ENCODE results near the gene BICDL2. TPM values are rescaled to one million over a fixed set of nuclear protein-coding genes. Genes with fewer than 3 reads are reported as not detected.

The BICDL2 gene
- total and polyA plus RNA-seq, 2 of the 8 experiments (the other 6 are each of a cell fraction or from before 2014, with no cell fraction given) = 7.3 to 15.9 TPM

DNA sequence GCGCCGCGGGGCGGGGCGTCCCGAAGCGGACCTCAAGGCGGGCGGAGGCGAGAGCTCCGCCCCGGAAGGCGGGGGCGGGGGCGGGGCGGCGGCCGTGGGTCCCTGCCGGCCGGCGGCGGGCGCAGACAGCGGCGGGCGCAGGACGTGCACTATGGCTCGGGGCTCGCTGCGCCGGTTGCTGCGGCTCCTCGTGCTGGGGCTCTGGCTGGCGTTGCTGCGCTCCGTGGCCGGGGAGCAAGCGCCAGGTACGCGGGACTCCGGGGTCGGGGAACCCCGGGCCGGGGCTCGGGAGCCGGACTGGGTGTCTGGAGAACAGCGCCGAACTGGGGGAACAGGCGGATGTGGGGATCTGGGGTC is 16.5 kb downstream of the BICDL2 start, which contains the start of gene TNFRSF12A (continued):
- TF ChIP-seq, protein P1, sequence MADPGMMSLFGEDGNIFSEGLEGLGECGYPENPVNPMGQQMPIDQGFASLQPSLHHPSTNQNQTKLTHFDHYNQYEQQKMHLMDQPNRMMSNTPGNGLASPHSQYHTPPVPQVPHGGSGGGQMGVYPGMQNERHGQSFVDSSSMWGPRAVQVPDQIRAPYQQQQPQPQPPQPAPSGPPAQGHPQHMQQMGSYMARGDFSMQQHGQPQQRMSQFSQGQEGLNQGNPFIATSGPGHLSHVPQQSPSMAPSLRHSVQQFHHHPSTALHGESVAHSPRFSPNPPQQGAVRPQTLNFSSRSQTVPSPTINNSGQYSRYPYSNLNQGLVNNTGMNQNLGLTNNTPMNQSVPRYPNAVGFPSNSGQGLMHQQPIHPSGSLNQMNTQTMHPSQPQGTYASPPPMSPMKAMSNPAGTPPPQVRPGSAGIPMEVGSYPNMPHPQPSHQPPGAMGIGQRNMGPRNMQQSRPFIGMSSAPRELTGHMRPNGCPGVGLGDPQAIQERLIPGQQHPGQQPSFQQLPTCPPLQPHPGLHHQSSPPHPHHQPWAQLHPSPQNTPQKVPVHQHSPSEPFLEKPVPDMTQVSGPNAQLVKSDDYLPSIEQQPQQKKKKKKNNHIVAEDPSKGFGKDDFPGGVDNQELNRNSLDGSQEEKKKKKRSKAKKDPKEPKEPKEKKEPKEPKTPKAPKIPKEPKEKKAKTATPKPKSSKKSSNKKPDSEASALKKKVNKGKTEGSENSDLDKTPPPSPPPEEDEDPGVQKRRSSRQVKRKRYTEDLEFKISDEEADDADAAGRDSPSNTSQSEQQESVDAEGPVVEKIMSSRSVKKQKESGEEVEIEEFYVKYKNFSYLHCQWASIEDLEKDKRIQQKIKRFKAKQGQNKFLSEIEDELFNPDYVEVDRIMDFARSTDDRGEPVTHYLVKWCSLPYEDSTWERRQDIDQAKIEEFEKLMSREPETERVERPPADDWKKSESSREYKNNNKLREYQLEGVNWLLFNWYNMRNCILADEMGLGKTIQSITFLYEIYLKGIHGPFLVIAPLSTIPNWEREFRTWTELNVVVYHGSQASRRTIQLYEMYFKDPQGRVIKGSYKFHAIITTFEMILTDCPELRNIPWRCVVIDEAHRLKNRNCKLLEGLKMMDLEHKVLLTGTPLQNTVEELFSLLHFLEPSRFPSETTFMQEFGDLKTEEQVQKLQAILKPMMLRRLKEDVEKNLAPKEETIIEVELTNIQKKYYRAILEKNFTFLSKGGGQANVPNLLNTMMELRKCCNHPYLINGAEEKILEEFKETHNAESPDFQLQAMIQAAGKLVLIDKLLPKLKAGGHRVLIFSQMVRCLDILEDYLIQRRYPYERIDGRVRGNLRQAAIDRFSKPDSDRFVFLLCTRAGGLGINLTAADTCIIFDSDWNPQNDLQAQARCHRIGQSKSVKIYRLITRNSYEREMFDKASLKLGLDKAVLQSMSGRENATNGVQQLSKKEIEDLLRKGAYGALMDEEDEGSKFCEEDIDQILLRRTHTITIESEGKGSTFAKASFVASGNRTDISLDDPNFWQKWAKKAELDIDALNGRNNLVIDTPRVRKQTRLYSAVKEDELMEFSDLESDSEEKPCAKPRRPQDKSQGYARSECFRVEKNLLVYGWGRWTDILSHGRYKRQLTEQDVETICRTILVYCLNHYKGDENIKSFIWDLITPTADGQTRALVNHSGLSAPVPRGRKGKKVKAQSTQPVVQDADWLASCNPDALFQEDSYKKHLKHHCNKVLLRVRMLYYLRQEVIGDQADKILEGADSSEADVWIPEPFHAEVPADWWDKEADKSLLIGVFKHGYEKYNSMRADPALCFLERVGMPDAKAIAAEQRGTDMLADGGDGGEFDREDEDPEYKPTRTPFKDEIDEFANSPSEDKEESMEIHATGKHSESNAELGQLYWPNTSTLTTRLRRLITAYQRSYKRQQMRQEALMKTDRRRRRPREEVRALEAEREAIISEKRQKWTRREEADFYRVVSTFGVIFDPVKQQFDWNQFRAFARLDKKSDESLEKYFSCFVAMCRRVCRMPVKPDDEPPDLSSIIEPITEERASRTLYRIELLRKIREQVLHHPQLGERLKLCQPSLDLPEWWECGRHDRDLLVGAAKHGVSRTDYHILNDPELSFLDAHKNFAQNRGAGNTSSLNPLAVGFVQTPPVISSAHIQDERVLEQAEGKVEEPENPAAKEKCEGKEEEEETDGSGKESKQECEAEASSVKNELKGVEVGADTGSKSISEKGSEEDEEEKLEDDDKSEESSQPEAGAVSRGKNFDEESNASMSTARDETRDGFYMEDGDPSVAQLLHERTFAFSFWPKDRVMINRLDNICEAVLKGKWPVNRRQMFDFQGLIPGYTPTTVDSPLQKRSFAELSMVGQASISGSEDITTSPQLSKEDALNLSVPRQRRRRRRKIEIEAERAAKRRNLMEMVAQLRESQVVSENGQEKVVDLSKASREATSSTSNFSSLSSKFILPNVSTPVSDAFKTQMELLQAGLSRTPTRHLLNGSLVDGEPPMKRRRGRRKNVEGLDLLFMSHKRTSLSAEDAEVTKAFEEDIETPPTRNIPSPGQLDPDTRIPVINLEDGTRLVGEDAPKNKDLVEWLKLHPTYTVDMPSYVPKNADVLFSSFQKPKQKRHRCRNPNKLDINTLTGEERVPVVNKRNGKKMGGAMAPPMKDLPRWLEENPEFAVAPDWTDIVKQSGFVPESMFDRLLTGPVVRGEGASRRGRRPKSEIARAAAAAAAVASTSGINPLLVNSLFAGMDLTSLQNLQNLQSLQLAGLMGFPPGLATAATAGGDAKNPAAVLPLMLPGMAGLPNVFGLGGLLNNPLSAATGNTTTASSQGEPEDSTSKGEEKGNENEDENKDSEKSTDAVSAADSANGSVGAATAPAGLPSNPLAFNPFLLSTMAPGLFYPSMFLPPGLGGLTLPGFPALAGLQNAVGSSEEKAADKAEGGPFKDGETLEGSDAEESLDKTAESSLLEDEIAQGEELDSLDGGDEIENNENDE (IDR thresholded peaks at IDR 0.05; ENCODE audit: insufficient replicate concordance, low read length) = no peak
- TF ChIP-seq JUND (IDR thresholded peaks at IDR 0.05; ENCODE audit: low read length) (no peak), ZNF274 (IDR thresholded peaks at IDR 0.05; ENCODE audit: borderline replicate concordance, extremely low read depth, low read length) (no peak), EP300 (IDR thresholded peaks at IDR 0.05; ENCODE audit: borderline replicate concordance in 1 of 2, low read depth in 2 of 2, low read length in 2 of 2) (no peak), CEBPB (IDR thresholded peaks at IDR 0.05; ENCODE audit: low read depth, low read length) (no peak), TAF7 (optimal IDR thresholded peaks at IDR 0.05; ENCODE audit: borderline replicate concordance, low read depth, low read length) (peak; percentile 79), YY1 (IDR thresholded peaks at IDR 0.05; ENCODE audit: low read depth, low read length) (no peak), SP1 (IDR thresholded peaks at IDR 0.05; ENCODE audit: low read depth, low read length) (no peak), FOSL1 (IDR thresholded peaks at IDR 0.05; ENCODE audit: insufficient read depth, low read depth, low read length) (0 out of 2 replicates have a peak, but pooled peaks have one; percentile 26), PHF8 (conservative IDR thresholded peaks at IDR 0.05; ENCODE audit: low read depth, low read length) (peak; percentile 81), CBX8 (IDR thresholded peaks at IDR 0.05; ENCODE audit: borderline replicate concordance, low read depth, low read length) (no peak), EGR1 (IDR thresholded peaks at IDR 0.05; ENCODE audit: borderline replicate concordance, low read depth, low read length) (peak; percentile 96)

Data from H1 (cell line).